Keratinocyte (primary cell): ENCODE data around the gene KLF2. TPM values are rescaled to one million over a fixed set of nuclear protein-coding genes. Genes with fewer than 3 reads are reported as not detected.
A peak's percentile ranks its signal among the peaks of the same experiment; 100 is the strongest.

Source experiments
- DNase-seq: peaks from one replicate; pipeline ENCODE4 v3.0.0-alpha.2; 2011; ENCODE audit warnings: low read depth, missing footprints, low spot score
- FAIRE-seq: peaks from 2 replicates; lab custom pipeline; 2011; peaks lifted over from hg19 to GRCh38; lab: Jason Lieb, UNC
- H2AFZ ChIP-seq: 2 replicates; pipeline ENCODE4 v1.6.0; 2012; ENCODE audit warnings: low read length, control low read depth, inconsistent platforms; ENCODE audit not compliant: control insufficient read depth
- H3K27ac ChIP-seq: 2 replicates; pipeline ENCODE4 v1.5.1; 2011; ENCODE audit warnings: low read length; ENCODE audit not compliant: control insufficient read depth, insufficient read depth
- H3K27me3 ChIP-seq: 3 replicates; pipeline ENCODE4 v1.6.0; 2011; ENCODE audit warnings: low read length; ENCODE audit not compliant: control insufficient read depth, insufficient read depth; ENCODE audit errors: extremely low read depth
- H3K36me3 ChIP-seq, 2 experiments: 2 replicates in 1 of 2; 3 replicates in 1 of 2; pipeline ENCODE4 v1.5.1; 2011; ENCODE audit warnings: low read length in 2 of 2, mild to moderate bottlenecking in 1 of 2; ENCODE audit not compliant: control insufficient read depth in 2 of 2, insufficient read depth in 2 of 2; ENCODE audit errors: extremely low read depth in 1 of 2
- H3K4me1 ChIP-seq: 3 replicates; pipeline ENCODE4 v1.5.1; 2011; ENCODE audit warnings: low read length; ENCODE audit not compliant: control insufficient read depth, insufficient read depth; ENCODE audit errors: extremely low read depth
- H3K4me2 ChIP-seq: 3 replicates; pipeline ENCODE4 v1.6.0; 2011; ENCODE audit warnings: low read depth, low read length; ENCODE audit not compliant: control insufficient read depth, insufficient read depth; ENCODE audit errors: extremely low read depth
- H3K4me3 ChIP-seq, 3 experiments: fragments of 200-600 bp in 1 of 3; sonication (generic) in 1 of 3; 2 replicates in 2 of 3; 3 replicates in 1 of 3; pipeline ENCODE4 v1.5.1; 2011 to 2016; ENCODE audit warnings: low read length in 3 of 3, mild to moderate bottlenecking in 3 of 3, control low read depth in 2 of 3, inconsistent platforms in 1 of 3, low read depth in 1 of 3, mixed read lengths in 1 of 3, mixed run types in 1 of 3, moderate library complexity in 1 of 3; ENCODE audit not compliant: control insufficient read depth in 2 of 3, insufficient read depth in 2 of 3; ENCODE audit errors: extremely low read depth in 1 of 3
- H3K79me2 ChIP-seq: 2 replicates; pipeline ENCODE4 v1.6.0; 2012; ENCODE audit warnings: low read length; ENCODE audit not compliant: control insufficient read depth, insufficient read depth
- H3K9ac ChIP-seq: 3 replicates; pipeline ENCODE4 v1.6.0; 2011; ENCODE audit warnings: low read length; ENCODE audit not compliant: control insufficient read depth, insufficient read depth; ENCODE audit errors: extremely low read depth
- H3K9me1 ChIP-seq: 3 replicates; pipeline ENCODE4 v1.6.0; 2011; ENCODE audit warnings: low read length; ENCODE audit not compliant: control insufficient read depth, insufficient read depth; ENCODE audit errors: extremely low read depth
- H3K9me3 ChIP-seq: 2 replicates; pipeline ENCODE4 v1.5.1; 2012; ENCODE audit warnings: low read depth, low read length; ENCODE audit not compliant: control insufficient read depth
- H4K20me1 ChIP-seq: 3 replicates; pipeline ENCODE4 v1.6.0; 2011; ENCODE audit warnings: low read length; ENCODE audit not compliant: control insufficient read depth, insufficient read depth; ENCODE audit errors: extremely low read depth
- CTCF ChIP-seq, 3 experiments: IDR thresholded peaks in 1 of 3; conservative IDR thresholded peaks in 1 of 3; optimal IDR thresholded peaks in 1 of 3; 2 replicates in 2 of 3; 3 replicates in 1 of 3; pipeline versions ENCODE3 to v1.5.1; 2011; ENCODE audit warnings: low read length in 3 of 3, mild to moderate bottlenecking in 3 of 3, moderate library complexity in 2 of 3, control low read depth in 1 of 3, inconsistent platforms in 1 of 3; ENCODE audit not compliant: insufficient read depth in 2 of 3; ENCODE audit errors: extremely low read depth in 1 of 3
- EZH2 ChIP-seq: IDR thresholded peaks from one replicate; pipeline ENCODE4 v1.6.1; 2012; ENCODE audit warnings: inconsistent platforms, mild to moderate bottlenecking, low read length, moderate library complexity
- dilution Hi-C: fragments of 300-500 bp; cut with MboI; formaldehyde crosslinking; loops from one replicate; pipeline ENCODE4 v1.7.0; 2020; ENCODE audit warnings: low sequenced_read_pairs; ENCODE audit not compliant: extremely low pct_ligation_motif_present
- polyA plus RNA-seq, 5 experiments: library from polyadenylated mRNA; depleted of rRNA in 3 of 5; stranded (reverse) in 3 of 5; stranded (forward) in 1 of 5; unstranded in 1 of 5; fragments of >200 nt; gene quantifications; 1 replicate in 1 of 5; 2 replicates in 3 of 5; 3 replicates in 1 of 5; pipeline versions ENCODE4 v1.2.1 to v1.2.3, GENCODE V29; 2011 to 2012; ENCODE audit warnings: missing spikeins in 2 of 5, low read depth in 1 of 5, low replicate concordance in 1 of 5

The KLF2 gene
- polyA plus RNA-seq, 1 donor (not counting 4 experiments of a cell fraction or from before 2014, with no cell fraction given) = not detected

- dilution Hi-C loops = loop anchor here (25.0 kb wide), 1 partner anchor 151 kb away; no protein-coding TSS in a partner anchor
- peak overlapping the region; percentile 54 for H3K4me2 ChIP-seq
- no peaks in the 10 kb centered on the region for H3K9me3 ChIP-seq
- peaks cover 10% of the 10 kb centered on the region for H3K4me1 ChIP-seq
- no peak for TF ChIP-seq CTCF (optimal IDR thresholded peaks at IDR 0.05 in 1 of 3, IDR thresholded peaks at IDR 0.05 in 1 of 3, conservative IDR thresholded peaks at IDR 0.05 in 1 of 3; ENCODE audit: extremely low read depth in 1 of 3, insufficient read depth in 2 of 3, low read length in 3 of 3)
- no peak for TF ChIP-seq EZH2
- H3K36me3 ChIP-seq = peaks cover 2 to 3% of the 10 kb centered on the region in 2 experiments
- H2AFZ ChIP-seq = no peak overlapping the region
- no peak overlapping the region for H3K27ac ChIP-seq
- DNase-seq (no peak), FAIRE-seq (peak; percentile 34)
- H4K20me1 ChIP-seq = no peaks in the 10 kb centered on the region
- no peak overlapping the region for H3K4me3 ChIP-seq
- no peak overlapping the region for H3K9ac ChIP-seq
- peaks cover 3% of the 10 kb centered on the region for H3K9me1 ChIP-seq
- no peaks in the 10 kb centered on the region for H3K79me2 ChIP-seq
- H3K27me3 ChIP-seq = no peaks in the 10 kb centered on the region
Measured at GRCh38 chr19:16363133-16363851, 38.7 kb downstream of the KLF2 start.

GRCh38 chr19:16363852-16364230 is 39.2 kb downstream of the KLF2 start:
- no peak overlapping the region for H2AFZ ChIP-seq
- no peak overlapping the region for H3K9ac ChIP-seq
- TF ChIP-seq EZH2 = no peak
- TF ChIP-seq CTCF (optimal IDR thresholded peaks at IDR 0.05 in 1 of 3, IDR thresholded peaks at IDR 0.05 in 1 of 3, conservative IDR thresholded peaks at IDR 0.05 in 1 of 3; ENCODE audit: extremely low read depth in 1 of 3, insufficient read depth in 2 of 3, low read length in 3 of 3) = no peak
- H4K20me1 ChIP-seq = no peaks in the 10 kb centered on the region
- no peaks in the 10 kb centered on the region for H3K9me3 ChIP-seq
- DNase-seq (no peak), FAIRE-seq (no peak)
- peaks cover 3% of the 10 kb centered on the region for H3K9me1 ChIP-seq
- H3K4me3 ChIP-seq = no peak overlapping the region
- H3K27me3 ChIP-seq = no peaks in the 10 kb centered on the region
- no peak overlapping the region for H3K4me2 ChIP-seq
- no peaks in the 10 kb centered on the region for H3K79me2 ChIP-seq
- no peak overlapping the region for H3K27ac ChIP-seq
- dilution Hi-C loops = loop anchor here (25.0 kb wide), 1 partner anchor 152 kb away; no protein-coding TSS in a partner anchor
- peaks cover 2 to 3% of the 10 kb centered on the region in 2 experiments for H3K36me3 ChIP-seq
- peaks cover 10% of the 10 kb centered on the region for H3K4me1 ChIP-seq
